ENCODE measurements around the gene LHX6. TPM values are rescaled to one million over a fixed set of nuclear protein-coding genes. Genes with fewer than 3 reads are reported as not detected.
A peak's percentile ranks its signal among the peaks of the same experiment; 100 is the strongest.

LHX6 gene
- total RNA-seq, 1 experiment from 2014 or later = 11.1 TPM

DNA sequence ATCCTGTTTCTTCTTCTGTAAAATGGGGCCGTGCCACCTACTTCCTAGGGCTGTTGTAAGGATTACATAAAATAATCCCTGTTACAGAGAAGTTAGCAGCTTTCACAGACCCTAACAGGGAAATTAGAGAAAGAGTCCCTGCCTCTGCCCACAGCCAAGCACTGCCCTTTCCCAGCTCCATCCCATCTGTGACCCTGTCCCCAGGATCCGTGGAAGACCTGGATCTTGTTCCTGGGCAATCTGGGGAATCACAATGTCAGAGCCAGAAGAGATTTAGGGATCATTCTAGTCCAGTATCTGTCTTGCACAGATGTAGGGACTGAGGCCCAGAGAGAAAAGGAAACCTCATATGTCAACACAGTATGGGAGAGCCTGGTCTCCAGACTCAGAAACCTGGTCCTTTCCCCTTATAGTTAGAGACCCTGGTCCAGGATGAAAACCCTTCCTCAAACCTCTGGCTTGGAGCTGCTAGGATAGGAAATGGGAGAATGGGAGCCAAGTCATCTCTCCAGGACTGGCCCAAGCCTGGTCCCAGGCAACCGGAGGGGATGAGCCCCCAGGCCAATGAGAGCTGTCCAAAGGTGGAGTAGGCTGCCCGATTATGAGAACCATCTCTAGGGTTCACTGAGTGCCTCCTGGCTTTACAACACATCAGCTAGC lies 12.5 kb downstream of the LHX6 start:
- Histone ChIP-seq H3K4me2 (ENCODE audit: low read length) (no peak overlapping the region), H3K79me2 (ENCODE audit: low read length) (peaks cover 23% of the 10 kb centered on the region), H3K4me3 (ENCODE audit: low read length) (no peak overlapping the region), H3F3A (ENCODE audit: low read length, unreplicated experiment) (no peaks in the 10 kb centered on the region), H3K9ac (ENCODE audit: low read length) (no peak overlapping the region), H3K36me3 (ENCODE audit: low read depth, low read length) (no peaks in the 10 kb centered on the region), H3K27ac (ENCODE audit: low read length) (no peak overlapping the region), H3K9me3 (ENCODE audit: low read length) (no peaks in the 10 kb centered on the region), H3K9me2 (replicated peaks; ENCODE audit: low read length) (no peaks in the 10 kb centered on the region), H3K4me1 (ENCODE audit: insufficient read depth, low read length) (peaks cover 32% of the 10 kb centered on the region), H2AFZ (ENCODE audit: low read length) (no peak overlapping the region), H3K27me3 (ENCODE audit: low read length) (no peaks in the 10 kb centered on the region), H4K20me1 (ENCODE audit: low read length) (no peaks in the 10 kb centered on the region)
- DNase-seq (no peak), ATAC-seq (no peak)
- ChIA-PET CTCF (no interaction called here), POLR2A (ENCODE audit: unreplicated experiment) (no interaction called here)
- intact Hi-C loops (cut with micrococcal nuclease) = no loop called here
- TF ChIP-seq CTCF (conservative IDR thresholded peaks at IDR 0.05; ENCODE audit: low read depth, low read length) (no peak), EZH2 (IDR thresholded peaks at IDR 0.05; ENCODE audit: low read length, unreplicated experiment) (no peak), EZH2phosphoT487 (IDR thresholded peaks at IDR 0.05; ENCODE audit: borderline replicate concordance, low read length) (no peak)
- BruUV-seq (replicated peaks) = no TSS peak

GRCh38 chr9:122215663-122216062 lies 13.1 kb downstream of the LHX6 start:
- no peaks in the 10 kb centered on the region for H3K9me2 ChIP-seq (replicated peaks; ENCODE audit: low read length)
- no peaks in the 10 kb centered on the region for H3K36me3 ChIP-seq (ENCODE audit: low read depth, low read length)
- peaks cover 32% of the 10 kb centered on the region for H3K4me1 ChIP-seq (ENCODE audit: insufficient read depth, low read length)
- POLR2A ChIA-PET (ENCODE audit: unreplicated experiment) = no interaction called here
- DNase-seq = no peak
- no peak overlapping the region for H3K27ac ChIP-seq (ENCODE audit: low read length)
- CTCF ChIA-PET = no interaction called here
- no peak overlapping the region for H3K9ac ChIP-seq (ENCODE audit: low read length)
- TF ChIP-seq EZH2 (IDR thresholded peaks at IDR 0.05; ENCODE audit: low read length, unreplicated experiment) (no peak), CTCF (conservative IDR thresholded peaks at IDR 0.05; ENCODE audit: low read depth, low read length) (no peak), EZH2phosphoT487 (IDR thresholded peaks at IDR 0.05; ENCODE audit: borderline replicate concordance, low read length) (no peak)
- intact Hi-C loops (cut with micrococcal nuclease) = no loop called here
- ATAC-seq = no peak
- H2AFZ ChIP-seq (ENCODE audit: low read length) = no peak overlapping the region
- H4K20me1 ChIP-seq (ENCODE audit: low read length) = no peaks in the 10 kb centered on the region
- no peak overlapping the region for H3K4me3 ChIP-seq (ENCODE audit: low read length)
- H3K4me2 ChIP-seq (ENCODE audit: low read length) = no peak overlapping the region
- BruUV-seq (replicated peaks) = no TSS peak
- H3K27me3 ChIP-seq (ENCODE audit: low read length) = no peaks in the 10 kb centered on the region
- H3K9me3 ChIP-seq (ENCODE audit: low read length) = no peaks in the 10 kb centered on the region
- H3K79me2 ChIP-seq (ENCODE audit: low read length) = peaks cover 23% of the 10 kb centered on the region
- no peaks in the 10 kb centered on the region for H3F3A ChIP-seq (ENCODE audit: low read length, unreplicated experiment)

GRCh38 chr9:122214507-122214906 lies 14.2 kb downstream of the LHX6 start:
- Histone ChIP-seq H3K27me3 (ENCODE audit: low read length) (no peaks in the 10 kb centered on the region), H3K4me2 (ENCODE audit: low read length) (peak overlapping the region; percentile 91), H3K9me3 (ENCODE audit: low read length) (no peaks in the 10 kb centered on the region), H3K4me1 (ENCODE audit: insufficient read depth, low read length) (peaks cover 32% of the 10 kb centered on the region), H3K9me2 (replicated peaks; ENCODE audit: low read length) (no peaks in the 10 kb centered on the region), H3K79me2 (ENCODE audit: low read length) (peaks cover 23% of the 10 kb centered on the region), H2AFZ (ENCODE audit: low read length) (peak overlapping the region; percentile 79), H3F3A (ENCODE audit: low read length, unreplicated experiment) (no peaks in the 10 kb centered on the region), H3K36me3 (ENCODE audit: low read depth, low read length) (no peaks in the 10 kb centered on the region), H3K9ac (ENCODE audit: low read length) (no peak overlapping the region), H3K27ac (ENCODE audit: low read length) (no peak overlapping the region), H4K20me1 (ENCODE audit: low read length) (no peaks in the 10 kb centered on the region), H3K4me3 (ENCODE audit: low read length) (peak overlapping the region; percentile 67)
- CTCF ChIA-PET = no interaction called here
- TF ChIP-seq EZH2phosphoT487 (IDR thresholded peaks at IDR 0.05; ENCODE audit: borderline replicate concordance, low read length) (no peak), CTCF (conservative IDR thresholded peaks at IDR 0.05; ENCODE audit: low read depth, low read length) (no peak), EZH2 (IDR thresholded peaks at IDR 0.05; ENCODE audit: low read length, unreplicated experiment) (no peak)
- POLR2A ChIA-PET (ENCODE audit: unreplicated experiment) = no interaction called here
- DNase-seq (no peak), ATAC-seq (no peak)
- BruUV-seq (replicated peaks) = TSS peak; percentile 32
- intact Hi-C loops (cut with micrococcal nuclease) = no loop called here
